Stimulated activated CD4-positive, alpha-beta T cell treated with anti-CD3 and anti-CD28 coated beads, Interleukin-12 subunit alpha, Interleukin-12 subunit beta, amount 100 ng/mL, for 48 hours (primary cell): Measurements from ENCODE around the gene EML1.
A peak's percentile ranks its signal among the peaks of the same experiment; 100 is the strongest.
"Not testable (repeated sequence)": the region's sequence is repeated elsewhere in the genome, so short reads cannot be mapped to it uniquely, and the experiment has no call there.

ENCODE experiments used
- DNase-seq, 3 donors: peaks; one replicate each; pipeline ENCODE4 v3.0.0-alpha.2; 2020; ENCODE audit warnings: low read depth in 2 of 3, low spot score in 1 of 3

The EML1 gene

GRCh38 chr14:99930420-99931274, 137.4 kb downstream of the EML1 start:
- peak in 1 of 3 donors; percentile 3 for DNase-seq

GRCh38 chr14:99931308-99931707, 138.1 kb downstream of the EML1 start:
- no peak for DNase-seq

- no peak for DNase-seq
These were observed 142.8 kb downstream of the EML1 start for GRCh38 chr14:99936056-99936455.

GRCh38 chr14:99936738-99937474, 143.7 kb downstream of the EML1 start:
- no peak for DNase-seq

GRCh38 chr14:99937475-99938244, 144.4 kb downstream of the EML1 start:
- DNase-seq, result no peak

- no peak for DNase-seq
These were observed 145.2 kb downstream of the EML1 start for GRCh38 chr14:99938376-99938775.

- DNase-seq, result no peak
These were observed 145.7 kb downstream of the EML1 start for GRCh38 chr14:99938896-99939295.

GRCh38 chr14:99939421-99939820, 146.2 kb downstream of the EML1 start:
- DNase-seq, result no peak

- no peak for DNase-seq
These were observed 146.9 kb downstream of the EML1 start for GRCh38 chr14:99940064-99940463.

- no peak for DNase-seq
These were observed 148.0 kb downstream of the EML1 start for GRCh38 chr14:99941211-99941610.

- DNase-seq, result no peak
These were observed 150.4 kb downstream of the EML1 start for GRCh38 chr14:99943620-99944019.

GRCh38 chr14:99944241-99944651, 151.0 kb downstream of the EML1 start:
- DNase-seq, result no peak

- no peak for DNase-seq
These were observed 152.8 kb downstream of the EML1 start for GRCh38 chr14:99945732-99946651.

- DNase-seq, result peak; percentile 21 to 50 (median 36)
These were observed 153.7 kb downstream of the EML1 start for GRCh38 chr14:99946652-99947489.

- DNase-seq, result no peak
These were observed 154.5 kb downstream of the EML1 start for GRCh38 chr14:99947695-99948094.

- not testable (repeated sequence) for DNase-seq
These were observed 156.0 kb downstream of the EML1 start for GRCh38 chr14:99949011-99949732.

GRCh38 chr14:99950181-99950580, 157.0 kb downstream of the EML1 start:
- no peak for DNase-seq

- DNase-seq, result no peak
These were observed 157.9 kb downstream of the EML1 start for GRCh38 chr14:99951085-99951484.

GRCh38 chr14:99952039-99952438, 158.8 kb downstream of the EML1 start:
- no peak for DNase-seq
